Measurements from ENCODE around the gene VRK1. TPM values are rescaled to one million over a fixed set of nuclear protein-coding genes. Genes with fewer than 3 reads are reported as not detected.

Gene VRK1
- polyA plus RNA-seq, 1 of the 3 experiments (the other 2 are of a cell fraction) = 9.1 TPM

DNA sequence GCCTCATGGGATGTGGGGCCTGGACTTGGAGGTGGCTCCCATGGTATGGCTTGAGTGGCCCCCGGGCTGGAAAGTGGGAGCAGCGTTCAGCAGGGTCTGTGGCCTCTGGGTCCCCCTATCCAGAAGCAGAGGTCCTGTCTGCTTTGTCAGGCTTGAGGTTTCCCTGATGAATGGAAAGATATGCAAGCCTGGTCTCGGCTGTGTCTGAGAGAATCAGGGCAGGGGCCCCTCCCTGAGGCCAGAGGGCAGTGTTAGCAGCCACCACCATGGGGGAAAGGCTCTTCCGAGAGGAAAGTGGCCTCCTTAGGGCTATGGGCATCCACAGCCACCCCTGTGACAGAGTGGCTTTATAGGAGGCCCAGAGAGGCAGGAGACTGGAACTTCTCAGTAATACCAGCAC is 128.2 kb downstream of the VRK1 start:
- Histone ChIP-seq H3K9me3 (no peaks in the 10 kb centered on the region), H3K4me1 (ENCODE audit: control insufficient read depth in 1 of 2, insufficient read depth in 2 of 2, low read depth in 1 of 2, low read length in 1 of 2) (peaks cover 0 to 10% of the 10 kb centered on the region in 2 experiments; a peak in 1 of 4 replicates), H3F3A (replicated peaks; ENCODE audit: insufficient read depth) (no peaks in the 10 kb centered on the region), H3K9me2 (no peaks in the 10 kb centered on the region), H3K79me2 (ENCODE audit: insufficient read depth) (no peaks in the 10 kb centered on the region), H4K20me1 (ENCODE audit: insufficient read depth) (no peaks in the 10 kb centered on the region), H3K9ac (no peak overlapping the region), H3K27ac (ENCODE audit: low read depth in 2 of 2, low read length in 1 of 2) (peak overlapping the region in 1 of 2 experiments; percentile 74; a peak in 2 of 4 replicates), H3K36me3 (replicated peaks in 1 of 2; ENCODE audit: control insufficient read depth in 1 of 2, insufficient read depth in 2 of 2, low read length in 1 of 2) (no peaks in the 10 kb centered on the region), H3K4me3 (ENCODE audit: low read depth in 2 of 2, low read length in 1 of 2) (no peak overlapping the region), H3K4me2 (no peak overlapping the region), H3K27me3 (ENCODE audit: insufficient read depth) (no peaks in the 10 kb centered on the region), H2AFZ (ENCODE audit: low read depth) (no peak overlapping the region)
- CTCF ChIA-PET = no interaction called here
- 63% methylated on average over 2 of the region's 4 CpGs for WGBS (ENCODE audit: low lambda C conversion rate)
- peak; percentile 68 for DNase-seq
- POLR2A ChIA-PET = no interaction called here
- TF ChIP-seq RAD21 (IDR thresholded peaks at IDR 0.05; ENCODE audit: low read length) = peak; percentile 15; the same call in 1 of the 2 replicates
- TF ChIP-seq SIN3A (IDR thresholded peaks at IDR 0.05; ENCODE audit: borderline replicate concordance, low read depth, low read length) = no peak
- peak; percentile 56 for TF ChIP-seq GATA2 (CRISPR knock-in tag; IDR thresholded peaks at IDR 0.05)
- TF ChIP-seq MEF2A (IDR thresholded peaks at IDR 0.05; ENCODE audit: borderline replicate concordance, low read depth) = no peak

DNA sequence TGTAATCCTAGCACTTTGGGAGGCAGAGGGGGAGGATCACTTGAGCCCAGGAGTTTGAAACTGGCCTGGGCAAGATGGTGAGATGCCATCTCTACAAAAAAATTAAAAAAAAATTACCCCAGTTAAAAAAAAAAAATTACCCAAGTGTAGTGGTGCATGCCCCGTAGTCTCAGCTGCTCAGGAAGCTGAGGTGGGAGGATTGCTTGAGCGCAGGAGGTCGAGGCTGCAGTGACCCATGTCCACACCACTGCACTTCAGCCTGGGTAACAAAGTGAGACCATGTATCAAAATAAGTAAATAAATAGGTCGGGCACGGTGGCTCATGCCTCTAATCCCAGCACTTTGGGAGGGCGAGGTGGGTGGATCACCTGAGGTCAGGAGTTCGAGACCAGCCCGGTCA is 128.8 kb downstream of the VRK1 start:
- TF ChIP-seq, protein P1, sequence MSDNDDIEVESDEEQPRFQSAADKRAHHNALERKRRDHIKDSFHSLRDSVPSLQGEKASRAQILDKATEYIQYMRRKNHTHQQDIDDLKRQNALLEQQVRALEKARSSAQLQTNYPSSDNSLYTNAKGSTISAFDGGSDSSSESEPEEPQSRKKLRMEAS (IDR thresholded peaks at IDR 0.05; ENCODE audit: low read depth) = no peak
- no peak for TF ChIP-seq POLR2AphosphoS5 (IDR thresholded peaks at IDR 0.05; ENCODE audit: low read depth, low read length)
- no peak for TF ChIP-seq FOSL2 (IDR thresholded peaks at IDR 0.05; ENCODE audit: borderline replicate concordance, low read depth)
- no peak for TF ChIP-seq CHD2 (IDR thresholded peaks at IDR 0.05; ENCODE audit: low read length, partially characterized antibody)
- no peak for TF ChIP-seq EZH2phosphoT487 (IDR thresholded peaks at IDR 0.05; ENCODE audit: borderline replicate concordance, low read depth)
- no peak for TF ChIP-seq NRF1 (IDR thresholded peaks at IDR 0.05; ENCODE audit: low read depth, low read length)
- TF ChIP-seq ELF1 (IDR thresholded peaks at IDR 0.05) = no peak
- no peak for TF ChIP-seq SMC3 (IDR thresholded peaks at IDR 0.05; ENCODE audit: low read depth, low read length)
- no peak overlapping the region for H2AFZ ChIP-seq (ENCODE audit: low read depth)
- no peak overlapping the region for H3K9ac ChIP-seq
- no peaks in the 10 kb centered on the region for H3K27me3 ChIP-seq (ENCODE audit: insufficient read depth)
- no peaks in the 10 kb centered on the region for H3F3A ChIP-seq (replicated peaks; ENCODE audit: insufficient read depth)
- 94% methylated on average over 8 of the region's 8 CpGs for WGBS (ENCODE audit: low lambda C conversion rate)
- no peaks in the 10 kb centered on the region for H3K36me3 ChIP-seq (replicated peaks in 1 of 2; ENCODE audit: control insufficient read depth in 1 of 2, insufficient read depth in 2 of 2, low read length in 1 of 2)
- H3K4me3 ChIP-seq (ENCODE audit: low read depth in 2 of 2, low read length in 1 of 2) = no peak overlapping the region
- CTCF ChIA-PET = no interaction called here
- no peaks in the 10 kb centered on the region for H3K79me2 ChIP-seq (ENCODE audit: insufficient read depth)
- DNase-seq = no peak
- H3K9me3 ChIP-seq = no peaks in the 10 kb centered on the region
- H3K4me2 ChIP-seq = no peak overlapping the region
- peaks cover 0 to 10% of the 10 kb centered on the region in 2 experiments; a peak in 1 of 4 replicates for H3K4me1 ChIP-seq (ENCODE audit: control insufficient read depth in 1 of 2, insufficient read depth in 2 of 2, low read depth in 1 of 2, low read length in 1 of 2)
- no peaks in the 10 kb centered on the region for H4K20me1 ChIP-seq (ENCODE audit: insufficient read depth)
- POLR2A ChIA-PET = no interaction called here
- H3K27ac ChIP-seq (ENCODE audit: low read depth in 2 of 2, low read length in 1 of 2) = no peak overlapping the region
- H3K9me2 ChIP-seq = no peaks in the 10 kb centered on the region

DNA sequence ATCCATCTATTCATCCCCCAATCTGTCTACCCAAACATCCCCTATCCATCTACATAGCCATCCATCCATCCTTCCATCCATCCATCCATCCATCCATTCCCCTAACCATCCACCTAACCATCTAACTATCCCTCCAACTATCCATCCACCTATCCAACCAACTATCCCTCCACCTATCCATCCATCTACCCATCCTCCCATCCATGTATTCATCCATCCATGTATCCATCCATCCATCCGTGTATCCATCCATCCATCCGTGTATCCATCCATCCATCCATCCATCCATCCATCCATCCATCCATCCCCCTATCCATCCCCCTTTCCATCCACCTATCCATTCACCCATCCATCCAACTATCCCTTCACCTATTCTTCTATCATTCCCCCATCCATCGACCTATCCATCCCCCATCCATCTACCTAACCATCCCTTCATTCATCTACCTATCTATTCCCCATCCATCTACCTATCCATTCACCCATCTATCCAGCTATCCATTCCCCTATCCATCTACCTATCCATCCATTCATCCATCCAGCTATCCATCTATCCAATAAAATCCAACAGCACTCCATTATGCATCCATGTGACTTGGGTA is 131.7 kb downstream of the VRK1 start:
- POLR2A ChIA-PET = interaction anchor here (0.7 kb wide), 1 partner anchor 144 kb away, joined by 3 read pairs; no protein-coding TSS in a partner anchor
- CTCF ChIA-PET = no interaction called here
- no peaks in the 10 kb centered on the region for H3K27me3 ChIP-seq (ENCODE audit: insufficient read depth)
- TF ChIP-seq RAD21 (IDR thresholded peaks at IDR 0.05; ENCODE audit: low read length) (no peak), CHD2 (IDR thresholded peaks at IDR 0.05; ENCODE audit: low read length, partially characterized antibody) (no peak), FOXJ3 (CRISPR knock-in tag; IDR thresholded peaks at IDR 0.05) (no peak), MEF2A (IDR thresholded peaks at IDR 0.05; ENCODE audit: borderline replicate concordance, low read depth) (no peak), EZH2phosphoT487 (IDR thresholded peaks at IDR 0.05; ENCODE audit: borderline replicate concordance, low read depth) (no peak), SIN3A (IDR thresholded peaks at IDR 0.05; ENCODE audit: borderline replicate concordance, low read depth, low read length) (no peak)
- TF ChIP-seq, protein P2, sequence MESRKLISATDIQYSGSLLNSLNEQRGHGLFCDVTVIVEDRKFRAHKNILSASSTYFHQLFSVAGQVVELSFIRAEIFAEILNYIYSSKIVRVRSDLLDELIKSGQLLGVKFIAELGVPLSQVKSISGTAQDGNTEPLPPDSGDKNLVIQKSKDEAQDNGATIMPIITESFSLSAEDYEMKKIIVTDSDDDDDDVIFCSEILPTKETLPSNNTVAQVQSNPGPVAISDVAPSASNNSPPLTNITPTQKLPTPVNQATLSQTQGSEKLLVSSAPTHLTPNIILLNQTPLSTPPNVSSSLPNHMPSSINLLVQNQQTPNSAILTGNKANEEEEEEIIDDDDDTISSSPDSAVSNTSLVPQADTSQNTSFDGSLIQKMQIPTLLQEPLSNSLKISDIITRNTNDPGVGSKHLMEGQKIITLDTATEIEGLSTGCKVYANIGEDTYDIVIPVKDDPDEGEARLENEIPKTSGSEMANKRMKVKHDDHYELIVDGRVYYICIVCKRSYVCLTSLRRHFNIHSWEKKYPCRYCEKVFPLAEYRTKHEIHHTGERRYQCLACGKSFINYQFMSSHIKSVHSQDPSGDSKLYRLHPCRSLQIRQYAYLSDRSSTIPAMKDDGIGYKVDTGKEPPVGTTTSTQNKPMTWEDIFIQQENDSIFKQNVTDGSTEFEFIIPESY (IDR thresholded peaks at IDR 0.05; ENCODE audit: borderline replicate concordance, low read depth) = no peak
- TF ChIP-seq, protein P3, sequence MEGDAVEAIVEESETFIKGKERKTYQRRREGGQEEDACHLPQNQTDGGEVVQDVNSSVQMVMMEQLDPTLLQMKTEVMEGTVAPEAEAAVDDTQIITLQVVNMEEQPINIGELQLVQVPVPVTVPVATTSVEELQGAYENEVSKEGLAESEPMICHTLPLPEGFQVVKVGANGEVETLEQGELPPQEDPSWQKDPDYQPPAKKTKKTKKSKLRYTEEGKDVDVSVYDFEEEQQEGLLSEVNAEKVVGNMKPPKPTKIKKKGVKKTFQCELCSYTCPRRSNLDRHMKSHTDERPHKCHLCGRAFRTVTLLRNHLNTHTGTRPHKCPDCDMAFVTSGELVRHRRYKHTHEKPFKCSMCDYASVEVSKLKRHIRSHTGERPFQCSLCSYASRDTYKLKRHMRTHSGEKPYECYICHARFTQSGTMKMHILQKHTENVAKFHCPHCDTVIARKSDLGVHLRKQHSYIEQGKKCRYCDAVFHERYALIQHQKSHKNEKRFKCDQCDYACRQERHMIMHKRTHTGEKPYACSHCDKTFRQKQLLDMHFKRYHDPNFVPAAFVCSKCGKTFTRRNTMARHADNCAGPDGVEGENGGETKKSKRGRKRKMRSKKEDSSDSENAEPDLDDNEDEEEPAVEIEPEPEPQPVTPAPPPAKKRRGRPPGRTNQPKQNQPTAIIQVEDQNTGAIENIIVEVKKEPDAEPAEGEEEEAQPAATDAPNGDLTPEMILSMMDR (IDR thresholded peaks at IDR 0.05) = no peak
- TF ChIP-seq, protein P4, sequence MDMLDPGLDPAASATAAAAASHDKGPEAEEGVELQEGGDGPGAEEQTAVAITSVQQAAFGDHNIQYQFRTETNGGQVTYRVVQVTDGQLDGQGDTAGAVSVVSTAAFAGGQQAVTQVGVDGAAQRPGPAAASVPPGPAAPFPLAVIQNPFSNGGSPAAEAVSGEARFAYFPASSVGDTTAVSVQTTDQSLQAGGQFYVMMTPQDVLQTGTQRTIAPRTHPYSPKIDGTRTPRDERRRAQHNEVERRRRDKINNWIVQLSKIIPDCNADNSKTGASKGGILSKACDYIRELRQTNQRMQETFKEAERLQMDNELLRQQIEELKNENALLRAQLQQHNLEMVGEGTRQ (IDR thresholded peaks at IDR 0.05; ENCODE audit: borderline replicate concordance, low read depth, low read length) = no peak

More for the DNA sequence above, 131.7 kb downstream of the VRK1 start:
- Histone ChIP-seq H4K20me1 (ENCODE audit: insufficient read depth) (no peaks in the 10 kb centered on the region), H3K79me2 (ENCODE audit: insufficient read depth) (no peaks in the 10 kb centered on the region), H3K9me2 (no peaks in the 10 kb centered on the region), H3K36me3 (replicated peaks in 1 of 2; ENCODE audit: control insufficient read depth in 1 of 2, insufficient read depth in 2 of 2, low read length in 1 of 2) (no peaks in the 10 kb centered on the region), H3K4me1 (ENCODE audit: control insufficient read depth in 1 of 2, insufficient read depth in 2 of 2, low read depth in 1 of 2, low read length in 1 of 2) (peaks cover 0 to 10% of the 10 kb centered on the region in 2 experiments; a peak in 1 of 4 replicates), H3K9ac (no peak overlapping the region), H2AFZ (ENCODE audit: low read depth) (no peak overlapping the region), H3K9me3 (no peaks in the 10 kb centered on the region), H3K27ac (ENCODE audit: low read depth in 2 of 2, low read length in 1 of 2) (no peak overlapping the region), H3K4me2 (no peak overlapping the region), H3K4me3 (ENCODE audit: low read depth in 2 of 2, low read length in 1 of 2) (no peak overlapping the region), H3F3A (replicated peaks; ENCODE audit: insufficient read depth) (no peaks in the 10 kb centered on the region)
- no peak for DNase-seq
- WGBS (ENCODE audit: low lambda C conversion rate) = 73% methylated on average over 3 of the region's 3 CpGs

Measured in SK-N-SH (cell line).